IMR-90 (cell line): ENCODE data around the gene ALAS1. TPM values are rescaled to one million over a fixed set of nuclear protein-coding genes. Genes with fewer than 3 reads are reported as not detected.

Source experiments
- ATAC-seq: fragments of 200-7000 bp; cut with Tn5 transposase; 2 replicates; pipeline ENCODE4 v1.9.1; 2020; ENCODE audit warnings: low read depth, mild to moderate bottlenecking, moderate library complexity
- BruUV-seq: library from RNA; stranded (reverse); fragments of 400-500 nt; replicated peaks from 2 replicates; lab custom pipeline; 2021; lab: Mats Ljungman, UMichigan
- CTCF ChIA-PET: fragments of 300-600 bp; formaldehyde crosslinking; extraction: SDS; loops from one replicate; lab custom pipeline; 2021; ENCODE audit warnings: antibody characterized with exemption; lab: Yijun Ruan, JAX
- POLR2A ChIA-PET: fragments of 300-600 bp; sonication (Branson Sonifier 250); formaldehyde crosslinking; loops from one replicate; lab custom pipeline; 2022; ENCODE audit warnings: antibody characterized with exemption; ENCODE audit not compliant: unreplicated experiment; lab: Charles Lee
- DNase-seq: peaks from one replicate; pipeline ENCODE4 v3.0.0; 2013
- H2AFZ ChIP-seq: replicated peaks from 2 replicates; pipeline ENCODE3; 2013; ENCODE audit warnings: low read length, mild to moderate bottlenecking; ENCODE audit not compliant: poor library complexity
- H2AK5ac ChIP-seq: 2 replicates; pipeline ENCODE4 v1.6.1; 2013; ENCODE audit warnings: low read depth, low read length, inconsistent platforms
- H2AK9ac ChIP-seq: replicated peaks from 2 replicates; pipeline ENCODE3; 2013; ENCODE audit warnings: mild to moderate bottlenecking, low read depth, low read length, moderate library complexity; ENCODE audit not compliant: poor library complexity
- H2BK120ac ChIP-seq: 2 replicates; pipeline ENCODE4 v1.6.1; 2013; ENCODE audit warnings: low read depth, low read length, inconsistent platforms
- H2BK15ac ChIP-seq: 3 replicates; pipeline ENCODE4 v1.6.1; 2013; ENCODE audit warnings: low read depth, low read length, inconsistent platforms
- H2BK20ac ChIP-seq: 2 replicates; pipeline ENCODE4 v1.6.1; 2013; ENCODE audit warnings: low read depth, mild to moderate bottlenecking, inconsistent platforms, low read length, moderate library complexity
- H2BK5ac ChIP-seq: 2 replicates; pipeline ENCODE4 v1.6.1; 2013; ENCODE audit warnings: mild to moderate bottlenecking, low read depth, low read length, inconsistent platforms; ENCODE audit not compliant: poor library complexity, severe bottlenecking
- H3K14ac ChIP-seq: replicated peaks from 2 replicates; pipeline ENCODE4 v1.6.1; 2013; ENCODE audit warnings: low read depth, low read length, inconsistent platforms
- H3K18ac ChIP-seq: 2 replicates; pipeline ENCODE4 v1.6.1; 2013; ENCODE audit warnings: low read depth, low read length, control low read depth
- H3K23ac ChIP-seq: 2 replicates; pipeline ENCODE4 v1.6.1; 2013; ENCODE audit warnings: low read depth, low read length, inconsistent platforms
- H3K27ac ChIP-seq: 2 replicates; pipeline ENCODE4 v1.5.1; 2013; ENCODE audit warnings: mild to moderate bottlenecking, control low read depth, low read length; ENCODE audit not compliant: insufficient read depth
- H3K27me3 ChIP-seq: 2 replicates; pipeline ENCODE4 v1.6.1; 2013; ENCODE audit warnings: low read length; ENCODE audit not compliant: control insufficient read depth, insufficient read depth
- H3K36me3 ChIP-seq: 2 replicates; pipeline ENCODE4 v1.6.1; 2013; ENCODE audit warnings: low read length, mixed read lengths; ENCODE audit not compliant: control insufficient read depth, insufficient read depth
- H3K4ac ChIP-seq: 2 replicates; pipeline ENCODE4 v1.6.1; 2013; ENCODE audit warnings: low read depth, low read length, inconsistent platforms
- H3K4me1 ChIP-seq: 2 replicates; pipeline ENCODE4 v1.6.1; 2013; ENCODE audit warnings: low read length, mixed read lengths; ENCODE audit not compliant: control insufficient read depth, insufficient read depth
- H3K4me2 ChIP-seq: 2 replicates; pipeline ENCODE4 v1.6.1; 2013; ENCODE audit warnings: low read depth, mild to moderate bottlenecking, control low read depth, low read length, moderate library complexity
- H3K4me3 ChIP-seq: 2 replicates; pipeline ENCODE4 v1.5.1; 2013; ENCODE audit warnings: low read depth, mild to moderate bottlenecking, control low read depth, low read length, moderate library complexity; ENCODE audit not compliant: insufficient read depth
- H3K56ac ChIP-seq: 2 replicates; pipeline ENCODE4 v1.6.1; 2013; ENCODE audit warnings: low read length, inconsistent platforms; ENCODE audit not compliant: insufficient read depth; ENCODE audit errors: extremely low read depth
- H3K79me1 ChIP-seq, 2 experiments: 2 replicates each; pipeline ENCODE4 v1.6.1; 2013; ENCODE audit warnings: low read length in 2 of 2, inconsistent platforms in 1 of 2, low read depth in 1 of 2
- H3K9ac ChIP-seq: 2 replicates; pipeline ENCODE4 v1.6.1; 2013; ENCODE audit warnings: low read depth, low read length, control low read depth
- H3K9me1 ChIP-seq: 2 replicates; pipeline ENCODE4 v1.6.1; 2013; ENCODE audit warnings: low read length, inconsistent platforms; ENCODE audit not compliant: insufficient read depth
- H3K9me3 ChIP-seq: 2 replicates; pipeline ENCODE4 v1.6.1; 2013; ENCODE audit warnings: low read length; ENCODE audit not compliant: control insufficient read depth, insufficient read depth
- H4K20me1 ChIP-seq: 2 replicates; pipeline ENCODE4 v1.6.1; 2013; ENCODE audit warnings: low read length, inconsistent platforms; ENCODE audit not compliant: insufficient read depth
- H4K5ac ChIP-seq: 2 replicates; pipeline ENCODE4 v1.6.1; 2013; ENCODE audit warnings: mild to moderate bottlenecking, low read depth, low read length, control low read depth
- H4K8ac ChIP-seq, 2 experiments: 2 replicates each; pipeline ENCODE4 v1.6.1; 2013; ENCODE audit warnings: low read depth in 2 of 2, low read length in 2 of 2, control low read depth in 1 of 2, inconsistent platforms in 1 of 2
- H4K91ac ChIP-seq: 2 replicates; pipeline ENCODE4 v1.6.1; 2013; ENCODE audit warnings: low read depth, low read length, inconsistent platforms; ENCODE audit not compliant: insufficient read depth
- CEBPB ChIP-seq: IDR thresholded peaks from 2 replicates; pipeline ENCODE4 v1.6.1; 2012; ENCODE audit warnings: low read depth, low read length, improper control_type of control experiment
- CHD1 ChIP-seq: IDR thresholded peaks from 2 replicates; pipeline ENCODE4 v1.6.1; 2012; ENCODE audit warnings: low read depth, low read length, improper control_type of control experiment
- FOS ChIP-seq: fragments of 150-350 bp; IDR thresholded peaks from 2 replicates; pipeline ENCODE4 v1.6.1; 2016; ENCODE audit warnings: low read depth, low read length
- MAFK ChIP-seq: IDR thresholded peaks from 2 replicates; pipeline ENCODE4 v1.6.1; 2012; ENCODE audit warnings: low read depth, low read length, improper control_type of control experiment
- MAZ ChIP-seq: IDR thresholded peaks from 2 replicates; pipeline ENCODE4 v1.6.1; 2012; ENCODE audit warnings: low read depth, mild to moderate bottlenecking, low read length, improper control_type of control experiment, moderate library complexity, borderline replicate concordance
- MXI1 ChIP-seq: IDR thresholded peaks from 2 replicates; pipeline ENCODE4 v1.6.1; 2012; ENCODE audit warnings: low read depth, mild to moderate bottlenecking, low read length, moderate library complexity, borderline replicate concordance
- POLR2A ChIP-seq: IDR thresholded peaks from 2 replicates; pipeline ENCODE4 v1.6.1; 2012; ENCODE audit warnings: mild to moderate bottlenecking, low read depth, low read length
- RAD21 ChIP-seq: IDR thresholded peaks from 2 replicates; pipeline ENCODE4 v1.6.1; 2012; ENCODE audit warnings: low read length, improper control_type of control experiment
- RFX5 ChIP-seq: IDR thresholded peaks from 2 replicates; pipeline ENCODE4 v1.8.0; 2012; ENCODE audit warnings: low read depth, mild to moderate bottlenecking, low read length, moderate library complexity
- SMC3 ChIP-seq: fragments of 150-350 bp; IDR thresholded peaks from 2 replicates; pipeline ENCODE4 v1.6.1; 2016; ENCODE audit warnings: low read depth, mild to moderate bottlenecking, antibody characterized with exemption, low read length, moderate library complexity
- WGBS, 2 experiments: methylation state at CpG; one replicate each; pipeline versions ENCODE4 v1.1.5 to v1.1.7; 2013; ENCODE audit warnings: missing lambda C conversion rate in 2 of 2; ENCODE audit not compliant: insufficient read length in 1 of 2; ENCODE audit errors: extremely low coverage in 2 of 2; 5-methylcytosine and 5-hydroxymethylcytosine counted together
- dilution Hi-C: fragments of 300-500 bp; cut with HindIII; formaldehyde crosslinking; loops from one replicate; pipeline ENCODE4 v1.14.3; 2018; ENCODE audit warnings: low sequenced_read_pairs; ENCODE audit not compliant: unreplicated experiment
- in situ Hi-C: fragments of 300-500 bp; cut with MboI; formaldehyde crosslinking; loops from 3 replicates; pipeline ENCODE4 v1.14.3; 2019; ENCODE audit warnings: low sequenced_read_pairs, inconsistent platforms, mixed read lengths
- intact Hi-C: fragments of 100-400 bp; cut with micrococcal nuclease; formaldehyde crosslinking; loops from 2 replicates; pipeline ENCODE4 v1.10.0; 2022
- polyA plus RNA-seq, 3 experiments: library from polyadenylated mRNA; depleted of rRNA; stranded (reverse); fragments of >200 nt; gene quantifications; 2 replicates each; pipeline ENCODE4 v1.2.3, GENCODE V29; 2012; ENCODE audit warnings: low replicate concordance in 1 of 3
- total RNA-seq: library from RNA; depleted of rRNA; stranded (reverse); fragments of >200 nt; gene quantifications from 2 replicates; pipeline ENCODE4 v1.2.3, GENCODE V29; 2012
- TF ChIP-seq, protein P1 (sequence below): conservative IDR thresholded peaks from 2 replicates; pipeline ENCODE4 v1.5.1; 2012; ENCODE audit warnings: mild to moderate bottlenecking, low read depth, low read length, improper control_type of control experiment

Gene ALAS1
- total and polyA plus RNA-seq, 2 of the 4 experiments (the other 2 are of a cell fraction) = 32.8 to 47.2 TPM

DNA sequence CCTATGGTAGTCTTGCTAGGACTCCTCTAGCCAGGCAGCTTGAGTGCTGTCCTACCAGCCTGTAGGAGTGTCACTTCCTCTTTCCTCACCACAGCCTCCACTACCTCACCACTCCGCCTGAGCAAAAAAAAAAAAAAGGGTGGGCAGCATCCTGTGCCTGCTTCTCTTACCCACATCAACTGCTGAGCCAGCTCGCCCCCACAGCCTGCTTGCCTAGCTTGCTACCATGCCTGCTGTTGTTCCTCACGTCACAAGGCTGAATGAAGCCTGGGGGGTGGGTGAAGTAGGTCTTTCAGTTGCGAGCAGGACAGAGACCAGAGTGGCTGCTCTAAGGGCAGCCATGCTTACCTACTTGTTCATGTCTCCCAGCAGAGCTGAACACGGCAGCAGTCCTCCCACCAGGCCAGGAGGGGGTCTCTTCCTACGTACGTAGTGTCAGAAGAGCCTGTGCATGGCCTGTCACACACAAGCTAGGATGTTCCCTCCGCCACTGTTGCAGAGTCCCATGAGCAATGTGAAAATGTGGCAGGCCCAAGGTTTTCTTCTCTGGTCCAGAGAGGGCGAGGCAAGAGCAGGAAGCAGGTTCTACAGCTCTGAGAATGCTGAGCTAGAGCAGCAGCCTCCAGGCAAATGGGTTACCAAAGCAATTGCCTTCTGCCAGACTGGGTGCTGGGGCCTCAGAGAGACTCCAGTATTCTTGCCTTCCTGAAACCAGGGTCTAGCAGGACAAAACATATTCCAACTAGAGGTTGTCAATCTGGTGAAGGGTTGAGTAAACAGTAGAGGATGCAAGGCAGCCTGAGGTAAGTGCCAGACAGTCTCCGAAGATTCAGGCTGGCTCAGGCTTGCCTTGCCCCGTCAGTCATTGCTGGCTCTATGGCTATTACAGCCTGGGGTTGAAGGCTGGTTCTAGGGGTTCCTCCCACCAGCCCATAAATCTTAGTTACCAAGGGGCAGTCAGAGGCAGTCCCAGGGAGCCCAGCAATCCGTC, 55.6 kb downstream of the ALAS1 start (continued):
- TF ChIP-seq CEBPB (no peak), RFX5 (no peak), MAFK (no peak)

DNA sequence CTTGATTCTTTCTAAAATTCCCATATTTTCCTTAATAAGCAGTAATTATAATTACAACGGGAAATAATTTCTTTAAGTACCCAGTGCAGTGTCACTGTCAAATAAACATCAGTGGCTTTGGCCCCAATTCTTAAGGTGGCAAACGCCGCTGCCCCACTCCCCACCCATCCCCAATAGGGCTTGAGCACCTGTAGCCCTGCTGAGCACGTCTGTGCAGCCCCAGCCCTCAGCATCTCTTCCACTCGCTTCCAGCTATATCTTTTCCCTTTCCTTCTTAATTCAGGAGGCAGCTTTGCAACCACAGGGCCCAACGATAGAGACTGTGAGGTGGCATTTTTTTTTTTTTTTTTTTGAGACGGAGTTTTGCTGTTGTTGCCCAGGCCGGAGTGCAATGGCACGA, 56.6 kb downstream of the ALAS1 start:
- H3K9me1 ChIP-seq = peaks cover 2% of the 10 kb centered on the region; the same call in 1 of the 2 replicates
- ChIA-PET CTCF (no interaction called here), POLR2A (no interaction called here)
- no peak overlapping the region for H3K4ac ChIP-seq
- DNase-seq (no peak), ATAC-seq (no peak)
- BruUV-seq = no TSS peak
- no peak overlapping the region for H3K56ac ChIP-seq
- H3K36me3 ChIP-seq = peaks cover 64% of the 10 kb centered on the region
- no peak overlapping the region for H2AFZ ChIP-seq
- H3K4me3 ChIP-seq = no peak overlapping the region
- no peak overlapping the region for H2AK9ac ChIP-seq
- no peak overlapping the region for H2BK20ac ChIP-seq
- H3K79me1 ChIP-seq = peaks cover 10 to 59% of the 10 kb centered on the region in 2 experiments
- no peak for TF ChIP-seq SMC3
- no peak for TF ChIP-seq RAD21
- no peak for TF ChIP-seq MAFK
- TF ChIP-seq CHD1 = no peak
- no peak for TF ChIP-seq POLR2A
- TF ChIP-seq, protein P1, sequence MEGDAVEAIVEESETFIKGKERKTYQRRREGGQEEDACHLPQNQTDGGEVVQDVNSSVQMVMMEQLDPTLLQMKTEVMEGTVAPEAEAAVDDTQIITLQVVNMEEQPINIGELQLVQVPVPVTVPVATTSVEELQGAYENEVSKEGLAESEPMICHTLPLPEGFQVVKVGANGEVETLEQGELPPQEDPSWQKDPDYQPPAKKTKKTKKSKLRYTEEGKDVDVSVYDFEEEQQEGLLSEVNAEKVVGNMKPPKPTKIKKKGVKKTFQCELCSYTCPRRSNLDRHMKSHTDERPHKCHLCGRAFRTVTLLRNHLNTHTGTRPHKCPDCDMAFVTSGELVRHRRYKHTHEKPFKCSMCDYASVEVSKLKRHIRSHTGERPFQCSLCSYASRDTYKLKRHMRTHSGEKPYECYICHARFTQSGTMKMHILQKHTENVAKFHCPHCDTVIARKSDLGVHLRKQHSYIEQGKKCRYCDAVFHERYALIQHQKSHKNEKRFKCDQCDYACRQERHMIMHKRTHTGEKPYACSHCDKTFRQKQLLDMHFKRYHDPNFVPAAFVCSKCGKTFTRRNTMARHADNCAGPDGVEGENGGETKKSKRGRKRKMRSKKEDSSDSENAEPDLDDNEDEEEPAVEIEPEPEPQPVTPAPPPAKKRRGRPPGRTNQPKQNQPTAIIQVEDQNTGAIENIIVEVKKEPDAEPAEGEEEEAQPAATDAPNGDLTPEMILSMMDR = no peak
- no peak for TF ChIP-seq FOS
- no peak for TF ChIP-seq MAZ
- TF ChIP-seq MXI1 = no peak
- in situ Hi-C loops = no loop called here
- H3K9me3 ChIP-seq = no peaks in the 10 kb centered on the region
- H4K20me1 ChIP-seq = peaks cover 25% of the 10 kb centered on the region
- H3K4me2 ChIP-seq = no peak overlapping the region
- no peak overlapping the region for H4K91ac ChIP-seq
- dilution Hi-C loops = no loop called here
- no peak overlapping the region for H4K5ac ChIP-seq
- 67% methylated on average over 1 of the region's 9 CpGs; no CpG with 5 or more reads in 1 of the 2 experiments for WGBS, 2 experiments
- no peak overlapping the region for H2AK5ac ChIP-seq
- H4K8ac ChIP-seq = no peak overlapping the region
- no peak overlapping the region for H2BK5ac ChIP-seq
- H3K4me1 ChIP-seq = 0 out of 2 replicates have a peak, but pooled peaks cover 2% of the 10 kb centered on the region
- H3K14ac ChIP-seq = no peak overlapping the region
- no peak overlapping the region for H3K18ac ChIP-seq
- H2BK15ac ChIP-seq = no peak overlapping the region
- no peak overlapping the region for H2BK120ac ChIP-seq
- no peak overlapping the region for H3K9ac ChIP-seq
- intact Hi-C loops = loop anchor here (2.0 kb wide), 1 partner anchor 14 kb away; no protein-coding TSS in a partner anchor
- H3K27ac ChIP-seq = no peak overlapping the region
- no peaks in the 10 kb centered on the region for H3K27me3 ChIP-seq
- no peak overlapping the region for H3K23ac ChIP-seq
